GM12878 (cell line): ENCODE measurements around the gene FBXO33. TPM values are rescaled to one million over a fixed set of nuclear protein-coding genes. Genes with fewer than 3 reads are reported as not detected.

Experiments used
- ATAC-seq: fragments of 200-7000 bp; cut with Tn5 transposase; 3 replicates; pipeline ENCODE4 v1.9.1; 2020; ENCODE audit warnings: mild to moderate bottlenecking, moderate library complexity
- BruUV-seq: library from RNA; stranded (reverse); fragments of 400-500 nt; replicated peaks from 2 replicates; lab custom pipeline; 2021; lab: Mats Ljungman, UMichigan
- CTCF ChIA-PET: fragments of 300-600 bp; sonication (Branson Sonifier 250); formaldehyde crosslinking; extraction: SDS; loops from one replicate; lab custom pipeline; 2021; ENCODE audit warnings: inconsistent platforms; lab: Yijun Ruan, JAX
- POLR2A ChIA-PET: fragments of 350-600 bp; formaldehyde crosslinking; extraction: SDS; loops from one replicate; lab custom pipeline; 2021; ENCODE audit warnings: inconsistent platforms; lab: Charles Lee
- RAD21 ChIA-PET: fragments of 300-600 bp; sonication (Branson Sonifier 250); formaldehyde crosslinking; loops from one replicate; lab custom pipeline; 2023; ENCODE audit warnings: antibody characterized with exemption; ENCODE audit not compliant: unreplicated experiment; lab: Charles Lee
- SMC1A ChIA-PET: fragments of 300-600 bp; sonication (Branson Sonifier 250); formaldehyde crosslinking; loops from one replicate; lab custom pipeline; 2023; ENCODE audit not compliant: unreplicated experiment, uncharacterized antibody; lab: Charles Lee
- DNase-seq: peaks from one replicate; pipeline ENCODE4 v3.0.0-alpha.2; 2011; ENCODE audit warnings: low read depth, low spot score
- FAIRE-seq: peaks from 3 replicates; lab custom pipeline; 2011; peaks lifted over from hg19 to GRCh38; lab: Jason Lieb, UNC
- H2AFZ ChIP-seq: 2 replicates; pipeline ENCODE4 v1.6.0; 2011; ENCODE audit warnings: low read depth, low read length, control low read depth; ENCODE audit not compliant: control insufficient read depth
- H3K27ac ChIP-seq: 2 replicates; pipeline ENCODE4 v1.5.1; 2011; ENCODE audit warnings: control low read depth; ENCODE audit not compliant: control insufficient read depth, insufficient read depth
- H3K27me3 ChIP-seq, 2 experiments: replicated peaks in 1 of 2; 2 replicates each; pipeline versions ENCODE4 v1.6.0 to v1.6.1; 2011; ENCODE audit warnings: low read length in 1 of 2; ENCODE audit not compliant: control insufficient read depth in 2 of 2, insufficient read depth in 2 of 2
- H3K36me3 ChIP-seq, 2 experiments: 2 replicates each; pipeline ENCODE4 v1.5.1; 2011; ENCODE audit warnings: low read length in 1 of 2; ENCODE audit not compliant: control insufficient read depth in 2 of 2, insufficient read depth in 2 of 2
- H3K4me1 ChIP-seq: 2 replicates; pipeline ENCODE4 v1.6.1; 2011; ENCODE audit warnings: mild to moderate bottlenecking, low read length, moderate library complexity, mixed read lengths; ENCODE audit not compliant: control insufficient read depth, insufficient read depth
- H3K4me2 ChIP-seq: 2 replicates; pipeline ENCODE4 v1.6.0; 2011; ENCODE audit warnings: control low read depth; ENCODE audit not compliant: control insufficient read depth, insufficient read depth
- H3K4me3 ChIP-seq: fragments of 200-600 bp; sonication (generic); 2 replicates; pipeline ENCODE4 v1.5.1; 2016
- H3K79me2 ChIP-seq: 2 replicates; pipeline ENCODE4 v1.6.0; 2011; ENCODE audit warnings: low read length; ENCODE audit not compliant: control insufficient read depth, insufficient read depth
- H3K9ac ChIP-seq: 2 replicates; pipeline ENCODE4 v1.8.0; 2011; ENCODE audit warnings: low read length, control low read depth, mixed read lengths; ENCODE audit not compliant: control insufficient read depth, insufficient read depth
- H3K9me3 ChIP-seq: replicated peaks from 3 replicates; pipeline ENCODE4 v1.5.1; 2011; ENCODE audit warnings: mild to moderate bottlenecking, low read length; ENCODE audit not compliant: control insufficient read depth, insufficient read depth
- H4K20me1 ChIP-seq: 2 replicates; pipeline ENCODE4 v1.6.0; 2011; ENCODE audit not compliant: control insufficient read depth, insufficient read depth
- ATF7 ChIP-seq: fragments of 450-650 bp; IDR thresholded peaks from 2 replicates; pipeline ENCODE4 v1.6.1; 2016; ENCODE audit warnings: low read depth, mild to moderate bottlenecking
- BCL11A ChIP-seq: IDR thresholded peaks from 2 replicates; pipeline ENCODE4 v1.6.1; 2011; ENCODE audit warnings: low read depth, low read length
- BMI1 ChIP-seq: fragments of 450-650 bp; IDR thresholded peaks from 2 replicates; pipeline ENCODE4 v1.6.1; 2016; ENCODE audit warnings: mild to moderate bottlenecking, moderate library complexity, borderline replicate concordance
- FOXM1 ChIP-seq: IDR thresholded peaks from 2 replicates; pipeline ENCODE4 v1.6.1; 2012; ENCODE audit warnings: low read depth, mild to moderate bottlenecking, inconsistent platforms, low read length, moderate library complexity
- IRF4 ChIP-seq: IDR thresholded peaks from 2 replicates; pipeline ENCODE4 v1.6.1; 2011; ENCODE audit warnings: low read depth, low read length
- NRF1 ChIP-seq: conservative IDR thresholded peaks from 2 replicates; pipeline ENCODE4 v1.6.1; 2011; ENCODE audit warnings: mild to moderate bottlenecking, low read depth, low read length, improper control_type of control experiment
- PAX8 ChIP-seq: fragments of 450-650 bp; IDR thresholded peaks from 2 replicates; pipeline ENCODE4 v1.6.1; 2017; ENCODE audit warnings: mild to moderate bottlenecking, moderate library complexity
- POLR2AphosphoS5 ChIP-seq: IDR thresholded peaks from 2 replicates; pipeline ENCODE4 v1.6.1; 2011; ENCODE audit warnings: mild to moderate bottlenecking, low read length, inconsistent platforms
- RB1 ChIP-seq: fragments of 450-650 bp; formaldehyde crosslinking; IDR thresholded peaks from 2 replicates; pipeline ENCODE4 v1.6.1; 2017; ENCODE audit warnings: mild to moderate bottlenecking, borderline replicate concordance
- RBBP5 ChIP-seq: fragments of 200-600 bp; sonication (generic); conservative IDR thresholded peaks from 2 replicates; pipeline ENCODE4 v1.6.1; 2016
- SREBF1 ChIP-seq: IDR thresholded peaks from 2 replicates; pipeline ENCODE4 v1.6.1; 2012; ENCODE audit warnings: mild to moderate bottlenecking, low read length
- SUPT20H ChIP-seq: IDR thresholded peaks from 2 replicates; pipeline ENCODE4 v1.6.1; 2011; ENCODE audit warnings: low read depth, mild to moderate bottlenecking, low read length, moderate library complexity, borderline replicate concordance; ENCODE audit not compliant: control insufficient read depth
- TARDBP ChIP-seq: IDR thresholded peaks from 2 replicates; pipeline ENCODE4 v1.6.1; 2016; ENCODE audit warnings: borderline replicate concordance
- ZNF622 ChIP-seq: fragments of 450-650 bp; IDR thresholded peaks from 2 replicates; pipeline ENCODE4 v1.6.1; 2017; ENCODE audit warnings: mild to moderate bottlenecking, inconsistent platforms
- WGBS: methylation state at CpG from one replicate; pipeline ENCODE4 v1.1.6; 2016; ENCODE audit warnings: low lambda C conversion rate; ENCODE audit not compliant: insufficient replicate concordance, insufficient coverage; ENCODE audit errors: missing lambda C conversion rate; 5-methylcytosine and 5-hydroxymethylcytosine counted together
- in situ Hi-C: fragments of 300-500 bp; cut with MboI; formaldehyde crosslinking; loops from 9 replicates; pipeline ENCODE4 v1.14.3; 2018; ENCODE audit warnings: mixed read lengths
- intact Hi-C: fragments of 100-400 bp; cut with micrococcal nuclease; formaldehyde crosslinking; loops from one replicate; pipeline ENCODE4 v1.14.2; 2022; ENCODE audit not compliant: unreplicated experiment
- polyA plus RNA-seq, 11 experiments: library from polyadenylated mRNA; depleted of rRNA in 4 of 11; unstranded in 6 of 11; stranded (reverse) in 5 of 11; fragments of >200 nt; fragmentation: Nextera tagmentation in 4 of 11; fragmentation: Illumina TruSeq in 1 of 11; extraction: Ambion mirVana in 4 of 11; extraction: Trizol in 1 of 11; gene quantifications; 1 replicate in 1 of 11; 2 replicates in 10 of 11; pipeline versions ENCODE4 v1.2.1 to v1.2.3, GENCODE V29; 2011 to 2016; ENCODE audit warnings: inconsistent platforms in 2 of 11, missing spikeins in 2 of 11, low read depth in 1 of 11
- total RNA-seq, 4 experiments: library from RNA; depleted of rRNA in 3 of 4; stranded (reverse); fragments of >200 nt in 3 of 4; fragmentation: Illumina TruSeq in 1 of 4; extraction: Trizol in 1 of 4; gene quantifications; 2 replicates each; pipeline versions ENCODE4 v1.2.1 to v1.2.3, GENCODE V29; 2013 to 2021
- TF ChIP-seq, protein P1 (sequence below): fragments of 450-650 bp; formaldehyde crosslinking; IDR thresholded peaks from 2 replicates; pipeline ENCODE4 v1.5.0; 2022; ENCODE audit warnings: mild to moderate bottlenecking, missing genetic modification characterization
- TF ChIP-seq, protein P2 (sequence below): IDR thresholded peaks from 2 replicates; pipeline ENCODE4 v1.6.1; 2012; ENCODE audit warnings: low read length, inconsistent platforms

FBXO33 gene
- total and polyA plus RNA-seq, 10 of the 15 experiments (the other 5 are each of a cell fraction or from before 2014, with no cell fraction given): 4.7 to 56.9 (median 19.6) TPM

DNA sequence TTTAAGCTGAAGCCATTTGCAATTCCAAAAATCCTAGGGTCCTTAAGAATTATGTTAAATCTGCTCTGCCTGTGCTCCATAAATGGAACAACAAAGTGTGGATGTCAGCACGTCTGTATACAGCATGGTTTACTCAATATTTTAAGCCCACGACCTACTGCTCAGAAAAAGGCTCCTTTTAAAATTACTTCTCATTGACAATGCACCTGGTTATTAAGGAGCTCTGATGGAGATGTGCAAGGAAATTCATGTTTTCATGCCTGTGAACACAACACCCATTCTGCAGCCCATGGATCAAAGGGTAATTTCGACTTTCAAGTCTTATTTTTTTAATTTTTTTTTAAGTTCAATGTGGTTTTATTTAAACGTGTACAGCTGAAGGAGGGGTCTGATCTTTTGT lies 48.1 kb downstream of the FBXO33 start:
- Histone ChIP-seq H3K27ac (no peak overlapping the region), H3K9ac (no peak overlapping the region), H3K4me2 (no peak overlapping the region), H2AFZ (no peak overlapping the region), H3K4me3 (no peak overlapping the region), H3K36me3 (no peaks in the 10 kb centered on the region), H3K4me1 (no peaks in the 10 kb centered on the region), H3K79me2 (no peaks in the 10 kb centered on the region), H3K9me3 (no peaks in the 10 kb centered on the region), H3K27me3 (no peaks in the 10 kb centered on the region), H4K20me1 (no peaks in the 10 kb centered on the region)
- POLR2A ChIA-PET: no interaction called here
- WGBS: 72% methylated on average over 4 of the region's 4 CpGs
- FAIRE-seq: no peak
- no TSS peak for BruUV-seq
- in situ Hi-C loops: no loop called here
- CTCF ChIA-PET: interaction anchor here (0.9 to 1.6 kb wide), 6 partner anchors 14 to 350 kb away, joined by 3 to 6 read pairs (median 4); no protein-coding TSS in a partner anchor
- TF ChIP-seq NRF1 (no peak), PAX8 (no peak), ZNF622 (no peak), SREBF1 (no peak), RB1 (no peak), POLR2AphosphoS5 (no peak), BMI1 (no peak), IRF4 (no peak), RBBP5 (no peak), SUPT20H (no peak), ATF7 (no peak), BCL11A (no peak), FOXM1 (no peak), TARDBP (no peak)
- TF ChIP-seq, protein P1, sequence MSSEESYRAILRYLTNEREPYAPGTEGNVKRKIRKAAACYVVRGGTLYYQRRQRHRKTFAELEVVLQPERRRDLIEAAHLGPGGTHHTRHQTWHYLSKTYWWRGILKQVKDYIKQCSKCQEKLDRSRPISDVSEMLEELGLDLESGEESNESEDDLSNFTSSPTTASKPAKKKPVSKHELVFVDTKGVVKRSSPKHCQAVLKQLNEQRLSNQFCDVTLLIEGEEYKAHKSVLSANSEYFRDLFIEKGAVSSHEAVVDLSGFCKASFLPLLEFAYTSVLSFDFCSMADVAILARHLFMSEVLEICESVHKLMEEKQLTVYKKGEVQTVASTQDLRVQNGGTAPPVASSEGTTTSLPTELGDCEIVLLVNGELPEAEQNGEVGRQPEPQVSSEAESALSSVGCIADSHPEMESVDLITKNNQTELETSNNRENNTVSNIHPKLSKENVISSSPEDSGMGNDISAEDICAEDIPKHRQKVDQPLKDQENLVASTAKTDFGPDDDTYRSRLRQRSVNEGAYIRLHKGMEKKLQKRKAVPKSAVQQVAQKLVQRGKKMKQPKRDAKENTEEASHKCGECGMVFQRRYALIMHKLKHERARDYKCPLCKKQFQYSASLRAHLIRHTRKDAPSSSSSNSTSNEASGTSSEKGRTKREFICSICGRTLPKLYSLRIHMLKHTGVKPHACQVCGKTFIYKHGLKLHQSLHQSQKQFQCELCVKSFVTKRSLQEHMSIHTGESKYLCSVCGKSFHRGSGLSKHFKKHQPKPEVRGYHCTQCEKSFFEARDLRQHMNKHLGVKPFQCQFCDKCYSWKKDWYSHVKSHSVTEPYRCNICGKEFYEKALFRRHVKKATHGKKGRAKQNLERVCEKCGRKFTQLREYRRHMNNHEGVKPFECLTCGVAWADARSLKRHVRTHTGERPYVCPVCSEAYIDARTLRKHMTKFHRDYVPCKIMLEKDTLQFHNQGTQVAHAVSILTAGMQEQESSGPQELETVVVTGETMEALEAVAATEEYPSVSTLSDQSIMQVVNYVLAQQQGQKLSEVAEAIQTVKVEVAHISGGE (CRISPR knock-in tag): no peak
- TF ChIP-seq, protein P2, sequence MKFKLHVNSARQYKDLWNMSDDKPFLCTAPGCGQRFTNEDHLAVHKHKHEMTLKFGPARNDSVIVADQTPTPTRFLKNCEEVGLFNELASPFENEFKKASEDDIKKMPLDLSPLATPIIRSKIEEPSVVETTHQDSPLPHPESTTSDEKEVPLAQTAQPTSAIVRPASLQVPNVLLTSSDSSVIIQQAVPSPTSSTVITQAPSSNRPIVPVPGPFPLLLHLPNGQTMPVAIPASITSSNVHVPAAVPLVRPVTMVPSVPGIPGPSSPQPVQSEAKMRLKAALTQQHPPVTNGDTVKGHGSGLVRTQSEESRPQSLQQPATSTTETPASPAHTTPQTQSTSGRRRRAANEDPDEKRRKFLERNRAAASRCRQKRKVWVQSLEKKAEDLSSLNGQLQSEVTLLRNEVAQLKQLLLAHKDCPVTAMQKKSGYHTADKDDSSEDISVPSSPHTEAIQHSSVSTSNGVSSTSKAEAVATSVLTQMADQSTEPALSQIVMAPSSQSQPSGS: no peak
- DNase-seq: no peak
- RAD21 ChIA-PET: interaction anchor here (0.6 to 1.2 kb wide), 2 partner anchors 14 to 50 kb away, joined by 3 to 4 read pairs; no protein-coding TSS in a partner anchor
- ATAC-seq: no peak
- SMC1A ChIA-PET: interaction anchor here (0.8 to 4.1 kb wide), 8 partner anchors 9 to 85 kb away, joined by 3 to 16 read pairs (median 4); no protein-coding TSS in a partner anchor
- intact Hi-C loops: no loop called here
